EL (cell line): Measurements from ENCODE around the gene PRCD.
A peak's percentile ranks its signal among the peaks of the same experiment; 100 is the strongest.
"Not testable (repeated sequence)": the region's sequence is repeated elsewhere in the genome, so short reads cannot be mapped to it uniquely, and the experiment has no call there.

ENCODE experiments used
- DNase-seq: peaks from one replicate; pipeline ENCODE4 v3.0.0-alpha.2; 2016

The PRCD gene

DNA sequence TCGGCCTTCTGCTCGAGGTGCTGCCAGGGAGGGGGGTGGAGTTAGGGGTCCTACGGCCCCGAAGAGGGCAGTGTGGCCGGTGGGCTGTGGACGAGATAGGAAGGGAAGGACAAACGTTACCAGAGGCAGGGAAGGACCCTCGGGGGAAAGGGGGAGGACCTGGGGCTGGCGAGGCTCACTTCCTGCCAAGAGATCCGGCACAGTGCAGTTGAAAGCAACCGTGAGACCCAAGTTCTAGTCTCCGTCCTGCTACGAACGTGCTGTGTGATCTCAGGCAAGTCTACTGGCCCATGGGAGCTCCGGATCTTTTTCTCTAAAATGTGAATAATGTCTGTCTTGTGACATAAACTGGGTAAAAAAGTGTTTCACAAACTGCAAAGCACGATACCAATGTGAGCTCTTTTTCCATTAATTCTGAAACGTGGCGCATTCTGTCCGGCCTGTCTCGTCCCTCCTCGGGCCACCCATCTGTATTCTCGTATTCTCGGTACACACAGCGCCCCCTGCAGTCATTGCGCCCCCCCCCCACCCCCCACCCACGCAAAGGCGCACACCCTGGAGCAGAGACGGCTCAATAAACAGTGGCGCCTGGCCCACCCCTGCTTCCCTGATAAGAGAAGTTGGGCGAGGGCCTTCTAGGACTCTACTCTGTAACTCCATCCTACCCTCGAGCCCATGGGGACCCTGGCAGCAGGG is 11.2 kb upstream of the PRCD start:
- no peak for DNase-seq

DNA sequence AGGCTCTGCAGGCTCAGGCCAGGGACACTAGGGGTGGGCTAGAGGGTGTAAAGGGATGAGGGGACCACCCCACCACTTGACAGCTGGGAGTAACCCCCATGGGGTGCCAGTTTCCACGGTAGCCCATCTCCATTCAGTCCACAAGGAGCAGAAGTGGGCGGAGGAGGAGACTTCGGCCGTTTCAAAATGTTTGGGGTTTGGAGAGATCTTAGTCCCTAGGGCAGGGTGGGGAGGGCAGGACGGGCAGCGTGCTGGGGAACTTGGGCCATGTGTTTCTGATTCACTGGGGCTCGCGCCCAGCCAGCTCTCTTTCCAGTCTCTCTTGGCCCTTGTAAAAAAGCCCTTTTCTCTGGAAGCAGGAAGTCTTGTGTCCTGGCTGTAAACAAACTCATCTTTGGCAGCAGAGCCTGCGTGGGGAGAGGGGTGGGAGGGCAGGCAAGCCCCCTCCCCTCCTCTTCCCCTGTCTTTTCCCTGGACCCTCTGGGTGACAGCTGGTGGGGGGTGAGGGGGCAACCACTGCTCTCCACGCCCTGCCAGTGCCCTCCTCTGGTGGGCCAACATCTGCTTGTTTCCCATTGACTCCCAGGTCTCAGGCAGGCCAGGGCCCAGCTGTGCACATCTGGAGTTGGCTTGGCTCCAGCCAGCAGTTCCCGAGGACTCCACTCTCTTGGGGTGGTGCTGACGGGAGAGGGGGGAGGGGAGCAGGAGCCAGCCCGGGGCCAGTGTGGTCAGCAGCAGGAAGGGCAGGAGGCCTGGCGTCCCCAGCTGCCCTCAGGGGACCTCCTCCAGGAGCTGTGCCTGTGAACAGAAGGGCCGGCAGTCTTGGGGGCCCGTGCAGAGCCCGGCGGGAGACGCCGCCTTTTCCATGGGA is 10.4 kb upstream of the PRCD start:
- DNase-seq, result peak; percentile 87

DNA sequence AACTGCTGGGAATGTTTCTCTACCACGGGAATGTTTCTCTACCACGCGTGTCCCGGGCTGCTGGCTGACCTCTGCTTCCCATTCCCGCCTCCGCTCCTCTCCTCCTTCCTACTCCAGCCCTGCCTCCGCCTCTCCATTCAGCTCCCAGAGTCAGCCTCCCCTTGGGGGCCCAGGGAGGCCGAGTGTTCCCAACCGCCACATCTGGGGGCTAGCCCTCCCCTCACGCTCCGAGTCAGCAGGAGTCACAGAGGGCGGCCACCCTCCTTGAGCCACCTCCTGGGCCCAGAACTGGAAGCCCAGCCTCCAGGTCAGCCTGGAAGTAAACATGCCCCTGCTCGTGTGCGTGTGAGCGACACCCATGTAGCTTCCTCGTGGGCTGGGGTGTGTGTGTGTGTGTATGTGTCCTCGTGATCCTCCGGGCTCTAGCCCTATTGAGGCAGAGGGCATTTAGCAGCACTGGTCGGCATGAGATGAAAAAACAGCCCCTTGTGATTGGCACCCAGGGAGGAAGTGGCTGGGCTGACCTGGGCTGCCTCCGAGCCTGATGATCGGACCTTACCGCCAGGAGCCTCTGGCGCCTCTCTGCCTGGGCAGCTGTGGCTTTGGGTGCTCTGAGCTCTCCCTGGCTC is 9.6 kb upstream of the PRCD start:
- peak; percentile 36 for DNase-seq

DNA sequence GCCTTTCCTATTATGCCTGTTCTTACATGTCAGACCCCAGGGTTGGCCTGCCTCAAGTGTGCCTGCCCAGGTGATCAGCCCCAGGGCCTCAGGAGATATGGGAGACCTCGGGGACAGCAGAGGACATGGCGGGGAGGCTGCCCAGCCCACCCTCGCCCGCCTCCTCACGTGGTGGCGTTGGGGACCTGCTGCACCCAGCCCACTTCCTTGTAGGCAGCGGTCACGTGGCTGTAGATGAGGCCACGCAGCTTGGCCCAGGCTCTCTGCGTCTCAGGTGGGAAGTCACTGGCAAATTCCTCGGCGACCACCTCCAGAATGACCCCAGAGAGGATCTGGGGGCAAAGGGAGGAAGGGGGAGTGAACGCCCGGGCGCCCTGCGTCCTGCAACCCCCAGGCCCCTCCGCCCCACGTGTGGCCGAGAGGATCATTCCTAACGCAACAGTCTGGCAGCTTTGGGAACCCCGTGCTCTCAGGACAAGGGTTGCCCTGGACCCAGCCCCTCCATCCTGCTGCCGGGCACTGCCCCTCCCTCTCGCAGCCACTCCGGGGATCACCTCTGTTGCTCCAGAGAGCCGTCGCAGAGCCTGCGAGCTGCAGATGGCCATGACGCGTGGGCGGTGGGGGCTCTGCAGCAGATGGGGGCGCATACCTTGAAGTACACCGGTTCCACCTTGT is 8.9 kb upstream of the PRCD start:
- DNase-seq, result no peak

DNA sequence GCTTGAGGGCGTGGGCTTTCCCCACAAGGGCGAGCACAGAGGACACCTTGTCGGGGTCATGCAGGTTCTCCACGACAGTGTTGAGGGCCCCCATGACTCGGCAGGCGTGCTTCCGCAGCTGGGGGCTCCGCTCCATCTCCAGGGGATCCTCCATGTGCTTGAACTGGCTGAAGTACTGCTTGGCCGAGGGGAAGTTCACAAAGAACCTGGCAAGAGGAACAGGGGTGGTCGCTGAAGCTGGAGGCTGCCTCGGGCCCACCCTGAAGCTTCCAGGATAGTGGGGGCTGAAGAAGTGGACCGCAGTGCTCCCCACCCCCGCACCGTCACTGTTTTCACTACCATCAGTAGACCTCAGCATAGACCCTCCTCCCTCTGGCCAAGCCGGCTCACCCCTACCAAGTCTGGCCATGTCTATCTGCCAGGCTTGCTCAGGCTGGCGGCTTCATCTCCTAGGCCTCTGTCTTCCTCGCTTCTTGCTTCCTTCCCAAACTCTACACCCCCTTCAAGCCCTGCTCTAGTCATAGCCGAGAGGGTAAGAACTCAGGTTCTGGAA is 8.3 kb upstream of the PRCD start:
- DNase-seq, result no peak

DNA sequence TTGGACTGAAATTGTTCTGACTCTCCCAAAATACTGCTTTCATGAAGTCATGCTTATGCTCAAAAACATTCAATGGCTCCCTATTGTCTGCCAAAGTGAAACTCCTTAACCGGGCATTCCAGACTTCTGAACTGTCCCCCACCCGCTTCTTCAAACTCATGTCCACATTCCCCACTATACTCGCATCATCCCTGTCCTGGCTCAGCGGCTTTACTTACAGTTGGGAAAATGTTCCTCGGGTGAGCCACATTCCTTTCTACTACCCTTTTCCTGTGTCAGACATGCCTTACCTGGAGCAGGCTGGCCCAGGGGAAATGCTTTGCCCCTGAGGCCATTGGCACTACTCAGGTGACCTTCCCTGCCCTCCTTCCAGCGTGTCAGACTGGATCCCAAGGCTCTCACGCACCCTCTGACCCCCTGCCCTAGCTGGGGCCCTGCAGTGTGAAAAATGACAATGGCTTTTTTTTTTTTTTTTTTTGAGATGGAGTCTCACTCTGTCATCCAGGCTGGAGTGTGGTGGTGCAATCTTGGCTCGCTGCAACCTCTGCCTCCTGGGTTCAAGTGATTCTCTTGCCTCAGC is 7.7 kb upstream of the PRCD start:
- DNase-seq, result no peak

DNA sequence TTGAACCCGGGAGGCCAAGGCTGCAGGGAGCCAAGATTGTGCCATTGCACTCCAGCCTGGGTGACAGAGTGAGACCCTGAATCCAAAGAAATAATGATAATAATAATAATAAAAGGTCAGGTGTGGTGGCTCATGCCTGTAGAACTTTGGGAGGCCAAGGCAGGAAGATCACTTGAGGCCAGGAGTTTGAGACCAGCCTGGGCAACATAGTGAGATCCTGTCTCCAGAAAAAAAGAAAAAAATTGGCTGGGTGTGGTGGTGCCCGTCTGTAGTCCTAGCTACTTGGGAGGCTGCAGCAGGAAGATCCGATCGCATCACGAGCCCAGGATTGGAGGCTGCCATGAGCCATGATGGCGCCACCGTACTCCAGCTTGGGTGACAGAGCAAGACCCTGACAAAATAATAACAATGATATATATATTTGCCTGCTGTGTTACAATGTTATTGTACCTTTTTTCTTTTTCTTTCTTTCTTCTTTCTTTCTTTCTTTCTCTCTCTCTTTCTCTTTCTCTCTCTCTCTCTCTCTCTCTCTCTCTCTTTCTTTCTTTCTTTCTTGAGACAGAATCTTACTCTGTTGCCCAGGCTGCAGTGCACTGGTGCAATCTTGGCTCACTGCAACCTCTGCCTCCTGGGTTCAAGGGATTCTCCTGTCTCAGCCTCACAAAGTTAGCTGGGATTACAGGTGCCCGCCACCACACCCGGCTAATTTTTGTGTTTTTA is 6.0 kb upstream of the PRCD start:
- DNase-seq, result not testable (repeated sequence)

DNA sequence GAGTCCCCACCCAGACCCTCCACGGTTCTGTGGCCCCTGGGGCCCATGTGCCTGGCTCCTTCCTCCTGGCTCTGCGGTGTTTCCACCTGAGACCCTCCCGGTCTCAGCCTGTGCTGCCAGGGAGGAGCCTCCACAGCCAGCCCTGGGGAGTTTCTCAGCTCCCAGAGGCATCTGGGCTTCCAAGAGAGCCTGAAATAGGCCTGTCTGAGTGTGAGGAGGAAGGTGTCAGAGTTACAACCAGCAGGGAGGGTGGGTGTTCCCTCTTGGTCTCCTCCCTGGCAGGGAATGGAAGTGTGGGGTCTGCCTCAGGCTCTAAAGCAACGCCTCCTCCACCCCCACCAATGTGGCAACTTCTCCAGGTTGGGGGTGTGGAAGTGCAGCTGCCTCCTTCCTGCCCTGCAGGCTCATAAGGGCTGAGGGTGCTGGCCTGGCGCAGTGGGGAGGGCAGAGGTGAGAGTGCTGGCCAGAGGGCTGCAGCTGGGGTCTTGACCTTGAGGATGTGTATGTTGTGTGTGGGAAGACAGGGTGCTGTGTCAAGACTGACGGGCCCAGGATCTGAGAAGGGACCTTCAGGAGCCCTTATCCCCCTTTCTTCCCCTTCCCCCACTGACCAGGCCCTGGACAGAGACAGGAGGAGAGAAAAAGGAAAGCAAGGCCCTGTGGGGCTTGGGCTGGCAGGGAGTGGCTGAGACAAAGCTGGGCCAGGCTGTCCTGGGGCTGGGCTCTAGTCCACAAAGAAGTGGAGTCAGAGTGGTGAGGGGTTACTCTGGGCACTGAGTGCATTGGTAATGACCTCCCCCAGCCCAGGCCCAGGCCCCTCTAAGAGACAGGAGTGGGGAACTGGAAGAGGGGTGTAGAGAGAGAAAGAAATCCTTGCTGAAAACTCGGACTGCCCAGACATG is 4.8 kb upstream of the PRCD start:
- DNase-seq, result no peak

DNA sequence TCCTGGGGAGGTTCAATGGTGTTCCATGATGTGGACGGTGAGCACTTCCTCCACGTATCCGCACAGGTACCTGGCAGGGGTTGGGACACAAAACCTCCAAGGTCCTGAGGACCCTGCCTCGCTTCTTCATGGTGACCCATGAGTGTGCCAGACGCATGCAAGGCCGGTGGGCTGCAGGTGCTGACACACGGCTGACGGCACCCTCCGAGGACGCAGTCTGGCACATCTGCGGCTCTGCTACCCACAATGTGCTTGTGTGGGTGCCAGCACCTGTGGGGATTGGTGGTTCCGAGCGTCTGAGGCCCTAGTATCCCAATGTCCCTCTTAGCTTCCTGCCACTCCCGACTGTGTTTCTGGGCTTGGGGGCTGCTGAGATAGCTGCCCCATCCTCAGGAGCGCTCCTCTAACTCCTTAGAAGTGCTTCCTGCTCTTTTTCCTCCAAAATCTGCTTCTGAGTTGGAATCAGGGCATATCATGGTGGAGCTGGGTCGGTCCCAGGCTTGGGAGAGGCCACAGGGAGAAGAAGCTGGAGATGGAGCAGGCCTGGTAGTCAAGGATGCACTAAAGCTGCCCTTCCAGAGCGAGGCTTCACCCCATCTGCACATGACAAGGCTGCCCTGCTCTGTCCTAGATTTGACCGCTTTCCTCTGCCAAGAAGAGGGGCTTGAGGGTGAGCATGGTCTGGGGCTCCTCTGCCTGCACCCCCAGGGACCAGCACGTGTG is 3.9 kb upstream of the PRCD start:
- DNase-seq, result no peak

DNA sequence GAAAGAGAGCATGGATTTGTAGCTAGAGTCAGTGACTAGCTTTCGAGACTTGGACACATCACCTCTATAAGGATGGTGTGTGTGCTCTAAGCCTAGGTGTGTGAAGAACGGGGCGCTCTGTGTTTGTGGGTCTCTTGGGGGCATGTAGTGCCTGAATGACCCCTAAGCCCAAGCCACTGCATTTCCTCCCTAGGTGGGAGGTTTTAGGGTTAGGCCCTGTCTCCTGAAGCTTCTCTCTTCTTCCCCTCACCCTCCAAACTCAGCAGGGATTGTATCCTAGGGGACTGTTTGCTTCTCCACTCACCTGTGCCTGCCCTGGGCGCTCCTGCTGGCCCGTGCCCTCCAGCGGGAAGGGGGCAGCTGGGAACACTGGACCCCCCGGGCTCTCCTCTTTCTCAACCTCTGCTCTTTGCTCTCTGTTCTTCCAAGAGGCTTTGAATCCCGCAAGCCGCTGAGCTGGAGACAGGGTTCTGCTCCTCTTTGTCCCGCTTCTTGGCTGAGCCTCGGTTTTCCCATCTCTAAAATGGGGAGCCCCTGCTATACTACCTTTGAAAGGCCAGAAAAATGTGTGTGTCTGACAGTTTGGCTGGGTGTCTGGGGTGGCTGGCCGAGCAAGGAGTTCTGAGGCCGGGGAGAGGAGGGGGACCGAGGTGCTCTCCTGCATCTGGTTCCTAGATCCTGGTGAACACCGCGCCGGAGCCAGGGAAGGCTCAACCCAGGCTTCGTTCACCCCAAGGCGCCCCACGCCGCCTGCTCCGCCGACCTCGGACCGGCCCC is 3.1 kb upstream of the PRCD start:
- DNase-seq, result no peak

DNA sequence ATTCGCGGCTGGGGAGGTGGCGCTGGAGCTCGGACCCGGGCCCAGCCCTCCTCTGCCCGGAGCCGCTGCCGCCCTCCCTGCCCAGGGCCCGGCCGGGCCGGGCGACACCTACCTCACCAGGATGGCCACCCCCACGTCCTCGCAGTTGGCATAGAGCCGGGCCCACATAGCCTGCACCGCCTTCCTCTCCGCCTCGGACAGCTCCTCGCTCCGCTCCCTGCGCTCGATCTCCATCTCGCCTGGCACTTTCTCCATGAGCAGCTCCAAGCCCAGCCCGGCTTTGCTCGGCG is 2.6 kb upstream of the PRCD start:
- no peak for DNase-seq

DNA sequence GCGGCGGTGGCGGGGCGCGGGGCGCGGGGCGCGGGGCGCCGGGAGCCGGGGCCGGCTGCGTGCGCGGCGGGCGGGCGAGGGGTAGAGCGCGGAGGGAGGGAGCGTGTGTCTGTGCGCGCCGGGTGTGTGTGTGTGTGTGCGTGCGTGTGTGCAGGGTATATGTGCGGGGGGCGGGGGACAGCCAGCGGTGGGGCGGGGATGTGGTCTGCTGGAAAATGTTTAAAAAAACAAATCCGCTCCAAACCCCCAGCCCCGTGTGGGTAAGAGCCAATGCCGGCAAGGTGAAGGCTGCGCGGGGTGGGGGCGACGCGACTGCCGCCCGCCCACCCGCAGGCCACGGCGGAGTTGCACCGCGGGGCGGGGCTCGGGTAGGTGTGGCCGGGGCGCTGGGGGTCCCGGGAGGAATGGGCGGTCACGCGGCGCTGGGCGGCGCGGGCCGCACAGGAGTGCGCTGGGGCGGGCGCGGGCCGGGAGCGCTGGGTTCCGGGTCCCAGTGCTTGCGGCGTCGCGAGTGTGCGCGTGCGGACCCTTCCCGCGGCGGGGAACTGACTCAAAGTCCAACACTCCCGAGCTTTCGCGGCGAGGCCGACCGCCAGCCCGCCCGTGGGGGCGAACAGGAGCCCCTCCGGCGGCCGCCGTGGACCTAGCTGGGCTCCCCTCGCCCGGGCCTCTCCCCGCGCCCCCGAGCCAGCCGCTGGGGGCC is 2.1 kb upstream of the PRCD start, which contains the start of gene CYGB:
TSS of gene CYGB (minus strand) at position 132 of the 703 bp plus-strand sequence. CDS start 167 bp downstream, outside the sequence.
- no peak for DNase-seq

DNA sequence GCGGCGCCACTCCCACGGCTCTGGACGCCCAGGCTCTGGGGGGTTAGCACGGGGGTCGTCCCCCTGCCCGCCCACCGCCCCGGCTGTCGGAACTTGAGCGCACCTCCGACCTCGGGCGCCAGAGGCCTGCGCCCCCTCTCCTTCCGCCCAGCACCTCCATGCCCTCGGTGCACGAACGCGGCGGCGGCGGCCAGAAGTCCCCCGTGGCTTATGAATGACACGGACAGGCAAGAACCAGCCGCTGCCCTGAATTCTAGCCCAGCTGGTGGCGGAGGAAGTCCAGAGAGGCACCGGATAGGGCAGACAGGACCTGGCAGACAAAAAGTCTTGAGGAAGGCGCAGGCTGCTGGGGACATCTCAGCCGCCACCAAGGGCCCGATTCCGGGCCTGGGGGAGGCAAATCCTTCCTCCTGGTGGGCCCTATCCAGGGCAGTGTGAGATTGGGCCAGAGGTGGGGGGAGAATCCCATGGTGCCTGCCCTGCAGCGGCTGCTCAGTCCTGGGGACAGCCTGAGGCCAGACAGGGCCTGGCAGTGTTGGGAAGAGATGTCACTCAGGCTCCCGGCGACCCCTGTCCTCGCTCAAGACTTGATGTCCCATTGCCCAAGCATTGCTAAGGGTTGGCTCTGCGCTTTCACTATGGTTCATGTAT is 1.4 kb upstream of the PRCD start:
- DNase-seq, result no peak

DNA sequence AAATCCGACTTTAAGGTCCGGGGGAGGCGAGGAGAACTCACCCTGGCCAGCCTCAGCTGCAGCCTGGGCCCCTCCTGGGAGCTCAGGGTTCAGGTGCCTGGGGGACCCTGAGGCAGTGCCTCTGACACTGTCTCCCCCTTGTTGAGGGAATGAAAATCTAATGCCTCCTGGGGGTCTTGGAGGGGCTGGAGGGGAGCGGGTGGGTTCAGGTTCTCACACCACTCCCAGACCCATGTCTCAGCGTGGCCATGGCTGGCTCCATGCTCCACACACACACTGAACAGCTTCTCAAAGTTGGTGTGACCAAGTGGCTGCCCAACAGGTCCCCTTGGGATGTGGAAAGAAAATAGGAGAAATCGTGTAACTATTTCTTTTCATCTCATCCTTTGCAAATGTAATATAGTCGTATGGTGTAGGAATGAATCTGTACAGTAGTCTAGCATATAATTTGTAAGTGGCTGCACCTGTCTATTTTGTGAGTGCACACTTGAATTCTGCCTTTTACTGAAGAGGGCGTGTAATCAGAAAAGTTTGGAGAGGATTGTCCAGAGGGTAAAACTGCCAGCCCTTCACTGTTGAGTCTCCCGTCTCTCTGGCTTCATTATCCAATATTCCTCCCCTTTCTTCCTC is 788 bp upstream of the PRCD start:
- no peak for DNase-seq

DNA sequence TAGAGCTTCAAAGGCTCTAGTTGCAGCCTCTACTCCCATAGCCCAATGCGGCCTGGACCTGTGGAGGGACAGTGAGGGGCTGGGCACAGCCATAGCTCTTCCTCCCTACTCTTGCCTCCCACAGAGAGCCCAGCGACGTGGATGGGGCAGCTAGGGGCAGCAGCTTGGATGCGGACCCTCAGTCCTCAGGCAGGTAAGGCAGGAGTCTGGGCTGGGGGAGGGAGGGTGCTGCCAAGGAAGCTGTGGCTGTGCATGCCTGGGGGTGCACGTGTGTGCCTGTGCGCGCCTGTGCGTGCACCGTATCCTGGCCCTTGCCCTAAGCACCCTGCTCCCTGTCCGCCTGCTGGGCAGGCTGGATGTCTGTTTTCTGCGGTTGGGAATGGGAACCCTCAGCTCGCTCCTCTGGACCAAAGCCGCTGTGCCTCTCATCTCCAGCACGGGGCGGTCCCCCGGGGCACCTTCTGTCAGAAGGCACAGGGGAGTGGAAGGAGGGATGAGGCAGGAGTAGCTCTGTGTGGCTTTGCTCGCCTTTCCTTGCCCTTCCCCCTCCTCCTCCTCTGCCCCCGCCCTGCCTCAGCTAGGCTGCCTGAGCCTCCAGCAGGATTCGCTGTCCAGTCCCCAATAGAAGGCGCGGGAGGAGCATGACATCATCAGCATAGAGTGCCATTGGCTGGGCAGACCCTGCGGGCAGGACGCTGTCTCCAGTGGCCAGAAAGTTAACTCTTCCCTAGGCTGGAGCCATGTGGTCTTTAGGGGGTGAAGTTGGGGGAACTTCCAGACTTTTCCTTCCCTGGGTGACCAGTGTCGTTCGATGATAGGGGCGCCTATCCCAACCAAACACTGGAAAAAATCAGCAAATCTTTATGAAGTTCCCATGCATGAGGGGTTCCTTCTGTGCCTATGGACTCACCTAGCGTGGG is 797 bp downstream of the PRCD start:
- peak; percentile 96 for DNase-seq

DNA sequence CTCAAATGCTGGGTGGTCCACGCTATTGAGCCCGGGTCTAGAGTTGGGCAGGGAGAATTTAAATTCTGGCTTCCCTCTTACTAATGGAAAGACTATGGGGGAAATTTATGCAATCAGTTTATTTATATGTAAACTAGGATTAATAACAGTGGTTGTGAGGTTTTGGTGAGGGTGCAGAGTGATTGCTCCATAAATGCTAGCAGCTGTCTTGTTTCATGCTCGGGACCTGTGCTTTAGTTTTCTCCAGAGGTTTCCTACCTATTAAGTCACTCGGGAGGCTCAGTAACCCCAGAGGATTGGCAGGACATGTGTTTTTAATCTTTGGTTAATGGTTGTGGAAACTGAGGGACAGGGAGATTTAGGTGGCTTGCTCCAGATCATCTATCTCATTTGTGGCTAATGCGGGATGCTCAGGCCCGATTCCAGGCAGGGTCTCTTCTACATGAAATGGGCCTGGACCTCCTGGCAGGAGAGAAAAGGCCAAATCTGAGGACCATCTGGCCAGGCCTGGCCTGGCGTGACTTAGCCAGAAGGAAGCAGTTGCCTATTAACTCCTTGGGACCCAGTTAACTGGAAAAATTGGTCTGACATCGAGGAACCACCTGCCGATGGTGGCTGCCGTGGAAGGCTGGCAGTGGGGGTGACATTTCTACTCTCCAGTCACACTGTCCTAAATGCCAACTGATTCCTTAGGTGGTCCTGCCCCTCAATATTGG is 2.1 kb downstream of the PRCD start:
- DNase-seq, result no peak
